Spleen (tissue), 11 donors: ENCODE results near the gene BACE2. TPM values are rescaled to one million over a fixed set of nuclear protein-coding genes. Genes with fewer than 3 reads are reported as not detected.

Source experiments
- DNase-seq: peaks from one replicate; pipeline ENCODE4 v3.0.0-alpha.2; 2020
- H3K27ac ChIP-seq, 8 donors: fragments of 200-600 bp; sonication (generic) in 7 of 8; 1 replicate in 4 of 8; 2 replicates in 4 of 8; pipeline versions ENCODE4 v1.5.0 to v1.8.0; 2016 to 2021; ENCODE audit warnings: inconsistent platforms in 4 of 8, mild to moderate bottlenecking in 4 of 8, moderate library complexity in 1 of 8
- H3K27me3 ChIP-seq, 7 donors: fragments of 200-600 bp; sonication (generic) in 6 of 7; replicated peaks in 1 of 7; 1 replicate in 4 of 7; 2 replicates in 3 of 7; pipeline versions ENCODE4 v1.5.0 to v1.8.0; 2016 to 2021; ENCODE audit warnings: inconsistent platforms in 3 of 7, mild to moderate bottlenecking in 1 of 7
- H3K36me3 ChIP-seq, 6 donors: fragments of 200-600 bp; sonication (generic) in 5 of 6; 1 replicate in 4 of 6; 2 replicates in 2 of 6; pipeline versions ENCODE4 v1.5.0 to v1.8.0; 2016 to 2021; ENCODE audit warnings: inconsistent platforms in 2 of 6
- H3K4me1 ChIP-seq, 6 donors: fragments of 200-600 bp; sonication (generic) in 5 of 6; 1 replicate in 3 of 6; 2 replicates in 3 of 6; pipeline versions ENCODE4 v1.5.0 to v1.8.0; 2016 to 2021; ENCODE audit warnings: inconsistent platforms in 3 of 6
- H3K4me3 ChIP-seq, 8 donors: fragments of 200-600 bp; sonication (generic) in 7 of 8; 1 replicate in 4 of 8; 2 replicates in 4 of 8; pipeline versions ENCODE4 v1.5.0 to v1.8.0; 2016 to 2021; ENCODE audit warnings: inconsistent platforms in 4 of 8, mild to moderate bottlenecking in 4 of 8, moderate library complexity in 2 of 8
- H3K9me3 ChIP-seq, 8 donors: fragments of 200-600 bp; sonication (generic) in 7 of 8; 1 replicate in 4 of 8; 2 replicates in 4 of 8; pipeline versions ENCODE4 v1.5.0 to v1.8.0; 2016 to 2021; ENCODE audit warnings: inconsistent platforms in 4 of 8
- CTCF ChIP-seq, 11 experiments: fragments of 200-600 bp in 7 of 11; fragments of 450-650 bp in 4 of 11; sonication (generic) in 4 of 11; IDR thresholded peaks in 8 of 11; conservative IDR thresholded peaks in 3 of 11; 1 replicate in 7 of 11; 2 replicates in 4 of 11; pipeline versions ENCODE4 v1.4.0 to v1.8.0; 2016 to 2021; ENCODE audit warnings: antibody characterized with exemption in 11 of 11, inconsistent platforms in 4 of 11, mild to moderate bottlenecking in 1 of 11
- POLR2A ChIP-seq, 3 donors: fragments of 450-650 bp; IDR thresholded peaks; one replicate each; pipeline ENCODE4 v1.5.1; 2017; ENCODE audit warnings: antibody characterized with exemption in 3 of 3, mild to moderate bottlenecking in 1 of 3
- POLR2AphosphoS5 ChIP-seq, 3 donors: sonication (generic); formaldehyde crosslinking; IDR thresholded peaks; one replicate each; pipeline ENCODE4 v1.5.1; 2017; ENCODE audit warnings: antibody characterized with exemption in 3 of 3
- WGBS, 5 donors: extraction: QIAGEN DNeasy Blood & Tissue Kit in 3 of 5; methylation state at CpG; one replicate each; pipeline versions ENCODE4 v1.1.5 to v1.1.7; 2013 to 2018; 5-methylcytosine and 5-hydroxymethylcytosine counted together
- intact Hi-C: fragments of 100-400 bp; cut with DNase I; formaldehyde crosslinking; loops from one replicate; pipeline ENCODE4 v1.15.0; 2023; ENCODE audit warnings: low total_unique reads
- polyA plus RNA-seq, 3 donors: library from polyadenylated mRNA; stranded (reverse); fragments of 200-250 nt; gene quantifications; one replicate each; pipeline ENCODE4 v1.2.1, GENCODE V29; 2013
- total RNA-seq, 7 donors: library from RNA; depleted of rRNA in 3 of 7; stranded (reverse); fragments of >200 nt in 3 of 7; fragmentation: NEBNext Ultra II Directional in 4 of 7; extraction: Animal tissue kit (Norgen Biotek cat#: 25700) in 4 of 7; gene quantifications; one replicate each; pipeline versions ENCODE4 v1.1.0 to v1.2.1, GENCODE V29; 2016 to 2021
- donor health status: healthy with polysubstance abuse.
- donor health status: DM: no; HTN: no; CAD: no; lungs with moderate emphysema.
- donor health status: DM: no; HTN: no; CAD: no.
- donor health status: Bipolar disorder and iron deficiency.
- donor health status: healthy.
- donor health status: DM: no; HTN: no; CAD: no.
- donor health status: DM: yes; HTN: yes; CAD: no.

BACE2 gene
- total and polyA plus RNA-seq, 10 donors = 19.4 to 54.7 (median 47.1) TPM

- TF ChIP-seq POLR2AphosphoS5 (IDR thresholded peaks at IDR 0.05) = no peak
- TF ChIP-seq POLR2A (IDR thresholded peaks at IDR 0.05) = no peak
- no peak for TF ChIP-seq CTCF (IDR thresholded peaks at IDR 0.05 in 8 of 11, conservative IDR thresholded peaks at IDR 0.05 in 3 of 11)
- Histone ChIP-seq H3K36me3 (no peaks in the 10 kb centered on the region), H3K27me3 (peaks cover 0 to 53% (median 3%) of the 10 kb centered on the region in 7 donors), H3K4me3 (peak overlapping the region; percentile 22 to 82 (median 66)), H3K9me3 (no peaks in the 10 kb centered on the region), H3K4me1 (peaks cover 6 to 69% (median 36%) of the 10 kb centered on the region in 6 donors), H3K27ac (peak overlapping the region in 6 of 8 donors; percentile 87 to 92 (median 90))
- 1 to 14% (median 5%) methylated on average over 3 of the region's 3 CpGs for WGBS, 5 donors
- intact Hi-C loops = no loop called here
- no peak for DNase-seq
Measured at GRCh38 chr21:41169258-41169576, 1.3 kb downstream of the BACE2 start.

GRCh38 chr21:41169701-41170100, 1.7 kb downstream of the BACE2 start:
- Histone ChIP-seq H3K36me3 (no peaks in the 10 kb centered on the region), H3K9me3 (no peaks in the 10 kb centered on the region), H3K4me3 (peak overlapping the region in 4 of 8 donors; percentile 67 to 82 (median 76)), H3K27ac (peak overlapping the region in 2 of 8 donors; percentile 90 to 91), H3K27me3 (peaks cover 0 to 53% (median 3%) of the 10 kb centered on the region in 7 donors), H3K4me1 (peaks cover 6 to 69% (median 36%) of the 10 kb centered on the region in 6 donors)
- 60 to 75% (median 70%) methylated on average over 6 of the region's 6 CpGs for WGBS, 5 donors
- no peak for TF ChIP-seq CTCF (IDR thresholded peaks at IDR 0.05 in 8 of 11, conservative IDR thresholded peaks at IDR 0.05 in 3 of 11)
- TF ChIP-seq POLR2A (IDR thresholded peaks at IDR 0.05) = no peak
- no peak for TF ChIP-seq POLR2AphosphoS5 (IDR thresholded peaks at IDR 0.05)
- no peak for DNase-seq
- intact Hi-C loops = no loop called here

GRCh38 chr21:41170442-41170841, 2.5 kb downstream of the BACE2 start:
- no peak for TF ChIP-seq POLR2A (IDR thresholded peaks at IDR 0.05)
- TF ChIP-seq CTCF (IDR thresholded peaks at IDR 0.05 in 8 of 11, conservative IDR thresholded peaks at IDR 0.05 in 3 of 11) = peak in 10 of 11 experiments; percentile 26 to 65 (median 55)
- H3K9me3 ChIP-seq = no peaks in the 10 kb centered on the region
- H3K4me3 ChIP-seq = no peak overlapping the region
- peak overlapping the region in 4 of 8 donors; percentile 28 to 75 (median 56) for H3K27ac ChIP-seq
- no peak for DNase-seq
- H3K4me1 ChIP-seq = peaks cover 6 to 76% (median 36%) of the 10 kb centered on the region in 6 donors
- no peaks in the 10 kb centered on the region for H3K36me3 ChIP-seq
- intact Hi-C loops = no loop called here
- peaks cover 0 to 52% (median 3%) of the 10 kb centered on the region in 7 donors for H3K27me3 ChIP-seq
- 32 to 53% (median 37%) methylated on average over 2 of the region's 2 CpGs for whole genome bisulfite sequencing, 5 donors

- intact Hi-C loops = no loop called here
- Histone ChIP-seq H3K27ac (peak overlapping the region in 6 of 8 donors; percentile 17 to 75 (median 40)), H3K27me3 (peaks cover 0 to 46% (median 3%) of the 10 kb centered on the region in 7 donors), H3K4me3 (no peak overlapping the region), H3K36me3 (no peaks in the 10 kb centered on the region), H3K4me1 (peaks cover 9 to 81% (median 38%) of the 10 kb centered on the region in 6 donors), H3K9me3 (no peaks in the 10 kb centered on the region)
- no peak for DNase-seq
- TF ChIP-seq POLR2A (IDR thresholded peaks at IDR 0.05) = no peak
- TF ChIP-seq CTCF (IDR thresholded peaks at IDR 0.05 in 8 of 11, conservative IDR thresholded peaks at IDR 0.05 in 3 of 11) = no peak
- peak in 2 of 3 donors; percentile 36 to 72 for TF ChIP-seq POLR2AphosphoS5 (IDR thresholded peaks at IDR 0.05)
- WGBS, 5 donors = 50 to 67% (median 61%) methylated on average over 15 of the region's 15 CpGs
Measured at GRCh38 chr21:41170859-41171609, 3.1 kb downstream of the BACE2 start.
